ENCODE results near the gene MYLIP. TPM values are rescaled to one million over a fixed set of nuclear protein-coding genes. Genes with fewer than 3 reads are reported as not detected.

The MYLIP gene
- total RNA-seq, 1 donor from 2014 or later: 81.2 TPM

GRCh38 chr6:16154904-16155303 is 26.0 kb downstream of the MYLIP start:
- H3K9me3 Mint-ChIP-seq: peaks cover 4% of the 10 kb centered on the region
- H3K27me3 Mint-ChIP-seq (ENCODE audit: low read depth): no peaks in the 10 kb centered on the region
- H3K27ac Mint-ChIP-seq: no peak overlapping the region
- peaks cover 3% of the 10 kb centered on the region for H3K4me1 Mint-ChIP-seq (ENCODE audit: low read depth)
- DNase-seq (ENCODE audit: low spot score): no peak
- H3K4me3 Mint-ChIP-seq (ENCODE audit: low read depth): no peak overlapping the region
- peaks cover 76% of the 10 kb centered on the region for H3K36me3 Mint-ChIP-seq (ENCODE audit: low read depth)
- intact Hi-C loops (cut with micrococcal nuclease): no loop called here

- Mint-ChIP-seq H3K4me3 (ENCODE audit: low read depth) (no peak overlapping the region), H3K27me3 (ENCODE audit: low read depth) (no peaks in the 10 kb centered on the region), H3K9me3 (peaks cover 4% of the 10 kb centered on the region), H3K4me1 (ENCODE audit: low read depth) (peaks cover 12% of the 10 kb centered on the region), H3K36me3 (ENCODE audit: low read depth) (peaks cover 54% of the 10 kb centered on the region), H3K27ac (no peak overlapping the region)
- intact Hi-C loops (cut with micrococcal nuclease): no loop called here
- DNase-seq (ENCODE audit: low spot score): no peak
Measured at GRCh38 chr6:16157492-16157891, 28.6 kb downstream of the MYLIP start.

DNA sequence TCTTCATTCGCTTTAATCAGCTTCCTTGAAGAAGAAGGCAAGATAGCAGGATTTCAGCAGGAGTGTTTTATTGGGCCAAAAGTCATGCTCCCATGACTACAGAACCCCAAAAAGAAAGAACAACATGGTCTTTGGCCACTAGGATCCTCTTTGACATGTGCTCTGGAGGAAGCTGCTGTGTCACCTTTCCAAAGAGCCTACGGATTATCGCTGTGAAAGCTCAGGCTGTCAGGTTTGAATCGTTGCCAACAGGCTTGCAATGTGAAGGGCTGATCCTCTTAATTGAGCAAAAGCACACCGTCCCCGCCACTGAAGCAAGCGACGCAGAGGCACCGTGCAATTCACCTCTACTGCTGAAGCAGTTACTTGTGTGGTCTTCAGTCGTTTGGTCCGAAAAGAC is 29.0 kb downstream of the MYLIP start:
- Mint-ChIP-seq H3K36me3 (ENCODE audit: low read depth) (peaks cover 50% of the 10 kb centered on the region), H3K4me3 (ENCODE audit: low read depth) (no peak overlapping the region), H3K27ac (no peak overlapping the region), H3K4me1 (ENCODE audit: low read depth) (peaks cover 14% of the 10 kb centered on the region), H3K27me3 (ENCODE audit: low read depth) (no peaks in the 10 kb centered on the region), H3K9me3 (peaks cover 4% of the 10 kb centered on the region)
- intact Hi-C loops (cut with micrococcal nuclease): no loop called here
- no peak for DNase-seq (ENCODE audit: low spot score)

- peaks cover 25% of the 10 kb centered on the region for H3K4me1 Mint-ChIP-seq (ENCODE audit: low read depth)
- H3K27me3 Mint-ChIP-seq (ENCODE audit: low read depth): no peaks in the 10 kb centered on the region
- no peak for DNase-seq (ENCODE audit: low spot score)
- no peak overlapping the region for H3K27ac Mint-ChIP-seq
- H3K4me3 Mint-ChIP-seq (ENCODE audit: low read depth): no peak overlapping the region
- H3K36me3 Mint-ChIP-seq (ENCODE audit: low read depth): peaks cover 40% of the 10 kb centered on the region
- peaks cover 4% of the 10 kb centered on the region for H3K9me3 Mint-ChIP-seq
- intact Hi-C loops (cut with micrococcal nuclease): no loop called here
Measured at GRCh38 chr6:16158943-16159557, 30.2 kb downstream of the MYLIP start.

GRCh38 chr6:16160794-16161193 is 31.9 kb downstream of the MYLIP start:
- peaks cover 28% of the 10 kb centered on the region for H3K4me1 Mint-ChIP-seq (ENCODE audit: low read depth)
- H3K27ac Mint-ChIP-seq: no peak overlapping the region
- no peak for DNase-seq (ENCODE audit: low spot score)
- no peaks in the 10 kb centered on the region for H3K27me3 Mint-ChIP-seq (ENCODE audit: low read depth)
- no peaks in the 10 kb centered on the region for H3K9me3 Mint-ChIP-seq
- peaks cover 23% of the 10 kb centered on the region for H3K36me3 Mint-ChIP-seq (ENCODE audit: low read depth)
- no peak overlapping the region for H3K4me3 Mint-ChIP-seq (ENCODE audit: low read depth)
- intact Hi-C loops (cut with micrococcal nuclease): loop anchor here (10.0 kb wide), 1 partner anchor 386 kb away; no protein-coding TSS in a partner anchor

DNA sequence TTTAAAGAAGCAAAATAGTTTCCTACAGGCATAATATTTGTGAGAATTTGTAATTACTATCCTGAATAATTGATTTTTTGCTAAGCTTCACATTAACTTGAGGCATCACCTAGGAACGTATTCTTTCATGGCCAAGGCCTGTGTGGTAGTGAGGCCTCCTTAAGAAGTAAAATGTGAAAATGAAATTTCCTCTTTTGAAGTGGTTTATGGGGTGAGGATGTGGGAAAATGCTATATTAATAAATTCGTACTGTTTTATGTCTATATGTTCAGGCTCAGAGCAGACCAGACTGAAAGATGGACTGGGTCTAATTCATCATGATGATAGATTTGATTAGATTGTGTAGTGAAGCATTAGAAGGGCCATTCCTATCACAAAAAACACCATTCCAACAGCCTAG is 33.1 kb downstream of the MYLIP start:
- H3K27ac Mint-ChIP-seq: no peak overlapping the region
- DNase-seq (ENCODE audit: low spot score): no peak
- no peaks in the 10 kb centered on the region for H3K27me3 Mint-ChIP-seq (ENCODE audit: low read depth)
- peaks cover 33% of the 10 kb centered on the region for H3K4me1 Mint-ChIP-seq (ENCODE audit: low read depth)
- intact Hi-C loops (cut with micrococcal nuclease): loop anchor here (2.0 to 10.0 kb wide), 2 partner anchors 25 to 387 kb away; no protein-coding TSS in a partner anchor
- H3K4me3 Mint-ChIP-seq (ENCODE audit: low read depth): no peak overlapping the region
- H3K36me3 Mint-ChIP-seq (ENCODE audit: low read depth): peaks cover 11% of the 10 kb centered on the region
- no peaks in the 10 kb centered on the region for H3K9me3 Mint-ChIP-seq

GRCh38 chr6:16163066-16163465 is 34.2 kb downstream of the MYLIP start:
- Mint-ChIP-seq H3K9me3 (no peaks in the 10 kb centered on the region), H3K36me3 (ENCODE audit: low read depth) (peaks cover 4% of the 10 kb centered on the region), H3K27me3 (ENCODE audit: low read depth) (no peaks in the 10 kb centered on the region), H3K4me1 (ENCODE audit: low read depth) (peaks cover 41% of the 10 kb centered on the region), H3K27ac (peak overlapping the region; percentile 29), H3K4me3 (ENCODE audit: low read depth) (no peak overlapping the region)
- no peak for DNase-seq (ENCODE audit: low spot score)
- intact Hi-C loops (cut with micrococcal nuclease): loop anchor here (2.0 to 10.0 kb wide), 2 partner anchors 26 to 388 kb away; no protein-coding TSS in a partner anchor

GRCh38 chr6:16163535-16164300 is 34.8 kb downstream of the MYLIP start:
- H3K27ac Mint-ChIP-seq: peak overlapping the region; percentile 29
- no peak overlapping the region for H3K4me3 Mint-ChIP-seq (ENCODE audit: low read depth)
- no peak for DNase-seq (ENCODE audit: low spot score)
- intact Hi-C loops (cut with micrococcal nuclease): loop anchor here (2.0 to 10.0 kb wide), 2 partner anchors 27 to 389 kb away; no protein-coding TSS in a partner anchor
- no peaks in the 10 kb centered on the region for H3K27me3 Mint-ChIP-seq (ENCODE audit: low read depth)
- H3K9me3 Mint-ChIP-seq: no peaks in the 10 kb centered on the region
- peaks cover 4% of the 10 kb centered on the region for H3K36me3 Mint-ChIP-seq (ENCODE audit: low read depth)
- peaks cover 48% of the 10 kb centered on the region for H3K4me1 Mint-ChIP-seq (ENCODE audit: low read depth)

- Mint-ChIP-seq H3K4me1 (ENCODE audit: low read depth) (peaks cover 51% of the 10 kb centered on the region), H3K4me3 (ENCODE audit: low read depth) (no peak overlapping the region), H3K27ac (no peak overlapping the region), H3K36me3 (ENCODE audit: low read depth) (peaks cover 4% of the 10 kb centered on the region), H3K9me3 (no peaks in the 10 kb centered on the region), H3K27me3 (ENCODE audit: low read depth) (peaks cover 3% of the 10 kb centered on the region)
- no peak for DNase-seq (ENCODE audit: low spot score)
- intact Hi-C loops (cut with micrococcal nuclease): loop anchor here (10.0 kb wide), 1 partner anchor 391 kb away; no protein-coding TSS in a partner anchor
Measured at GRCh38 chr6:16165641-16166040, 36.8 kb downstream of the MYLIP start.

DNA sequence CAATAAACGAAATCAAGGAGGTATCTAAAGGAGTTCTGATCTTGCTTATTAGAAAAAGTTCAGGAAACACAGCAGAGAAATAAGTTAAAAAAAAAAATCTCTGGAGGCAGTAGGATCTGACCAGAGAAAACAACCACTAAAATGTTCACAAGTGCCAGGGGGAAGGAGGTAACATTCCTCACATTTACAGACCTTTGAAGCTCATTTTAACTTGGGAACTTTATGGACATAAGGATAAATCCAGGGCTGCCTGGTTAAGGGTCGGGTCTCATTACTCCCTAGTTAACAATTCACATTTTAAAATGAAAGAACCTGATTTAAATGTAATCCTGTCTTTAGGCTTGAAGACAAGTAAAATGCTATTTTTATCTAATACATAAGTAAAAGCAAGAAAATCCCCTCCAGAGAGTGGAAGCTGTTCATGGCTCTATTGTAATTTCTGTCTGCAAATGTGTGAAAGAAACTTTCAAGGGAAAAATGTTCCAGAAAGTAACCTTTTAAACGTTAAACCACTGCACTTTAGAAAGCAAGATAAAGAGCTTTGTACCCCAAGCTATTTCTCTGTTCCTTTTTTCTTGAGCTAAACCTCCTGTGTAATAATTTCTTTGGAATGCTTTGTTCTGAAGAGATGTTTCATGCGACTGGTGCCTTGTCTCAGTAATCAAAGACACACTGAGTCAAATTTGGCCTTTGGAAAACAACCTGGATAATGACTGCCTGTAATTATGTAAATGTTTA is 38.2 kb downstream of the MYLIP start:
- no peaks in the 10 kb centered on the region for H3K9me3 Mint-ChIP-seq
- DNase-seq (ENCODE audit: low spot score): no peak
- no peak overlapping the region for H3K4me3 Mint-ChIP-seq (ENCODE audit: low read depth)
- H3K36me3 Mint-ChIP-seq (ENCODE audit: low read depth): peaks cover 3% of the 10 kb centered on the region
- peaks cover 57% of the 10 kb centered on the region for H3K4me1 Mint-ChIP-seq (ENCODE audit: low read depth)
- intact Hi-C loops (cut with micrococcal nuclease): loop anchor here (10.0 kb wide), 1 partner anchor 392 kb away; no protein-coding TSS in a partner anchor
- peak overlapping the region; percentile 28 for H3K27ac Mint-ChIP-seq
- H3K27me3 Mint-ChIP-seq (ENCODE audit: low read depth): peaks cover 3% of the 10 kb centered on the region

GRCh38 chr6:16168121-16168520 is 39.2 kb downstream of the MYLIP start:
- H3K36me3 Mint-ChIP-seq (ENCODE audit: low read depth): no peaks in the 10 kb centered on the region
- H3K27me3 Mint-ChIP-seq (ENCODE audit: low read depth): peaks cover 3% of the 10 kb centered on the region
- H3K4me1 Mint-ChIP-seq (ENCODE audit: low read depth): peaks cover 48% of the 10 kb centered on the region
- no peak for DNase-seq (ENCODE audit: low spot score)
- intact Hi-C loops (cut with micrococcal nuclease): loop anchor here (2.0 to 10.0 kb wide), 2 partner anchors 37 to 393 kb away; no protein-coding TSS in a partner anchor
- H3K9me3 Mint-ChIP-seq: no peaks in the 10 kb centered on the region
- H3K27ac Mint-ChIP-seq: peak overlapping the region; percentile 13
- H3K4me3 Mint-ChIP-seq (ENCODE audit: low read depth): no peak overlapping the region

DNA sequence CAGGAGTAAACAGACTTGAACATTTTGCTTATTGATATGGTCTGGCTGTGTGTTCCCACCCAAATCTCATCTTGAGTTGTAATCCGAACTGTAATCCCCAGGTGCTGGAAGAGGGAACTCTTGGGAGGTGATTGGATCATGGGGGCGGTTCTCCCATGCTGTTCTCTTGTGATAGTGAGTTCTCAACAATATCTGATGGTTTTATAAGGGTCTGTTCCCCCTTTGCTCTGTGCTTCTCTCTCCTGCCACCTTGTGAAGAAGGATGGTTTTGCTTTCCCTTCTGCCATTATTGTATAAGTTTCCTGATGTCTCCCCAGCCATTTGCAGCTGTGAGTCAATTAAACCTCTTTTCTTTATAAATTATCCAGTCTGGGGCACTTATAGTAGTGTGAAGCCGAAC is 40.0 kb downstream of the MYLIP start:
- H3K27ac Mint-ChIP-seq: no peak overlapping the region
- no peak overlapping the region for H3K4me3 Mint-ChIP-seq (ENCODE audit: low read depth)
- peaks cover 41% of the 10 kb centered on the region for H3K4me1 Mint-ChIP-seq (ENCODE audit: low read depth)
- DNase-seq (ENCODE audit: low spot score): no peak
- no peaks in the 10 kb centered on the region for H3K9me3 Mint-ChIP-seq
- intact Hi-C loops (cut with micrococcal nuclease): loop anchor here (2.0 to 10.0 kb wide), 2 partner anchors 38 to 394 kb away; no protein-coding TSS in a partner anchor
- peaks cover 3% of the 10 kb centered on the region for H3K27me3 Mint-ChIP-seq (ENCODE audit: low read depth)
- H3K36me3 Mint-ChIP-seq (ENCODE audit: low read depth): no peaks in the 10 kb centered on the region
